KBM-7 (cell line): ENCODE measurements around the gene NAV3.
"Not testable (repeated sequence)": the region's sequence is repeated elsewhere in the genome, so short reads cannot be mapped to it uniquely, and the experiment has no call there.

Experiments
- DNase-seq: peaks from one replicate; pipeline ENCODE4 v3.0.0-alpha.2; 2015
- in situ Hi-C: fragments of 300-500 bp; cut with MboI; formaldehyde crosslinking; loops from 2 replicates; pipeline ENCODE4 v1.14.3; 2020; ENCODE audit warnings: low sequenced_read_pairs, low pct_unique_long_range_greater_than_20kb, mixed read lengths

The NAV3 gene

DNA sequence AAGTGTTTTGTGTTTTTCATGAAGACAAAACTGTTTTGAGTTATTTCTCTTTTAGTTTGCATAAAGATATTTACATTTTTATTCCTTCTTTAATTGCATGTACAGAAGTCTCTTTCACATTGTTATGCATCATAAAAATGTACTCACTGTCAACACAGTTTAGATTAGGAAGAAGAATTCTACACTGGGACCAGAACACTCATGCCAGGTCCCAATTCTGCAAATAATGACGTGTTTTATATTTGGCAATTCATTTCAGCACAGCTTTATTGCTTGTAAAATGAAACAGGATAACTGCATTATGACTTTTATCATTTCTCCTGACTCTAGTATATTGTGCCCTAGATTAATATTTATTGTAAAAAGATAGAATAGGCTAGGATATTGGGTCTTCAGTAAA lies 369.2 kb downstream of the NAV3 start:
- in situ Hi-C loops = no loop called here
- no peak for DNase-seq

DNA sequence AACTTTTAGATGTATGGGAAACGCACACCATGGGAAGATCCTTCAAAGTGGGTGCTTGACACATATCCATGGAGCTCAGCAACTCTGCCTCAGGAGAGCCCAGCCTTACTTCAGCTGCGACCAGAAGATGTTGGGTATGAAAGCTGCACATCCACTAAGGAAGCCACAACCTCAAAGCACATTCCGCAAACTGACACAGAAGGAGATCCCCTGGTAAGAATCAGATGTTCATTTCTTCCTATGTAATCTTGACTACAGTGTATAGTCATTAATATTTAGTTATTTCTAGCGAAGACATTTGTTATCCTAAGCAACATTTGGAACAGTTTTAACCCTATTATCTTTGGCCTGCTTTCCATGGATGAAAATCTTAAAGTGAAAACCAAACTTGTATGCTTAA lies 374.2 kb downstream of the NAV3 start:
- DNase-seq = no peak
- in situ Hi-C loops = no loop called here

DNA sequence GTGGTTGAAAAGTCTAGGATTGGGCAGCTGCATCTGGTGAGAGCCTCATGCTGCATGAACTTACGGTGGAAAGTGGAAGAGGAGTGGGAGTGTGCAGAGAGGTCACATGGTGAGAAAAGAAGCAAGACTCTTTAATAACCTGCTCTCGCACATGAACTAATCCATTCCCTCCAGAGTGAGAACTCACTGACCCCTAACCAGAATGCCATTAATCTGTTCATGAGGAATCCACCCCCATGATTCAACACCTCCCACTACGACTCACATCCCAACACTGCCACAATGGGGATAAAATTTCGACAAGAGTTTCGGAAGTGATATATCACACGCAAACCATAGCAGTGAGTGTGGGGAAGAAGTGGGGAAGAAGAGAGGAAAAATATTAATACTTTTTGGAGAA lies 377.4 kb downstream of the NAV3 start:
- in situ Hi-C loops = no loop called here
- no peak for DNase-seq

DNA sequence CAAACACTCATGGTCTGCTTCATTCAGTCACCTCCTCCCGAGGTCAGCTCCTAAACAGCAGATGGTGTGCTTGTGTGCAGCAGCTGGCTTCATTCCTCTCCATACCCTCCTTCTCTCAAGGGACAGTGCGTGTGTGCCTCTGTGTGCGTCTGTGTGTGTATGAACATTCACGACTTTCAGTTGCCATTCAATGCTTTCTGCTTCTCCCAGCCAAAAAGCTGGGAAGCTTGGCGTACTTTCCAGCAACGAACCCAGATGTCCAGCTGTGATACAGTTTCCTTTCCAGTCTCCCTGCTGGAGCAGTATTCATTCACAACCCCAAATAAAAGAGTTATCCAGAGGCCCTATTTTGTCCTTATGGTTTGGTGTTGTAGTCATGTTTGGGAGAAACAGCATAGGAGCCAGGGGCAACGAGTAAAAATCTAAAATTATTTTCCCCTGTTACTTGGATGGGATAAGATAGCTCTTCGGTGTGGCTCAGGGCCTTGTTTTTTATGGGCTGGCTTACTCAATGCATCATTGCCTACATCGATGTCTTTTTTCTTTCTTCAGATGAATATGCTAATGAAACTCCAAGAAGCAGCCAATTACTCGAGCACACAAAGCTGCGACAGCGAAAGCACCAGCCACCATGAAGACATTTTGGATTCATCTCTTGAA lies 379.3 kb downstream of the NAV3 start:
- DNase-seq = no peak
- in situ Hi-C loops = no loop called here

DNA sequence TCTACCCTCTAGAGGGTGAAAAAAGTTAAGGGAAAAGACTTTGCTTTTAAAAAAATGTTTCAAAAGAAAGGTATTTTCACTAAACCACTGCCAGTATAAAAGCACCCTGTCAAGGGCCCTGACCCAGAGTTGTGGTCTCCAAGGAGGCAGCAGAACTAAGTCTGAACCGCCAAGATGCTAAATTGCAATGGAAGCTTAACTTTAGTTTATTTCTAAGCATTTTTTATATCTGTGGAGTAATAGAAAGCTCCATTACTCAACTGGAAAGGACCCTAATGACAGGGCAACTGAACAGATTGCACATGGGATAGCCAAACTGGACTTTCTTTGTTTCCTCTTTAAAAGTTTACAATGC lies 379.8 kb downstream of the NAV3 start:
- no peak for DNase-seq
- in situ Hi-C loops = no loop called here

DNA sequence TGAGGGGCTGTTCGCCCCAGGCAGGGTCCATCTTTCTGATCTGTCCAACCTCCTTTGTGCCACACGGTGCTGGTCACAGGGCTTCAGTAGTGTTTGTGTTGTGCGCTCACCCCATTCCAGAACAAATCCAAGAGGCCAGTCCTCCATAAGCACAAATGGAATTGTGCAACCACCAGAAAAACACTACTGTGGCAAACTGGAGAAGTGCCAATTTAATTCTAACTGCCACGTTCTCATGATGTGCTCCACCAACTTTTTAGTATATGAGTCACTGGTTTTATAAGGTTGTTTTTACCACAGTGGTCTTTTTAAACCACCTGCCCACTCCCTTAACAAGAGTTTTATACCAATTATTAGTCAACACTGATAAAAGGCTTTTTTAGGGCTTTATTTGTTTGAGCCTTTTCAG lies 380.2 kb downstream of the NAV3 start:
- in situ Hi-C loops = no loop called here
- no peak for DNase-seq

DNA sequence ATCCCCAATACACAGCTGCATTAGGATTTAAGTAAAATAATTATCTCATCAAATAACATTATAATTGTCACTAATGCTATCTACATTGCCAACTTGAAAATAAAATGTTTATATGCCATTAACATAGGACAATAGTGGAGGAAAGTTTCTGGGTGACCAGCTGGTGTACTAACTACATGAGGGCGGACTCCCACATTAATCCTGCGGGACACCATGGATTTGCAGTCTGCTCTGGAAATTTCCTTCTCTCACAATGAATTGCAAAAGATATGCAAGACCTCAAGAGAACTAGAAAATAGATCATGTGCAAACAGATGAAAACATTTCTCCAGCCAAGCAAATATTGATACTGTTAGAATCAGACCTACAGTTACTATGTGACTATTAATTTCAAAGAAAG lies 390.1 kb downstream of the NAV3 start:
- DNase-seq = no peak

DNA sequence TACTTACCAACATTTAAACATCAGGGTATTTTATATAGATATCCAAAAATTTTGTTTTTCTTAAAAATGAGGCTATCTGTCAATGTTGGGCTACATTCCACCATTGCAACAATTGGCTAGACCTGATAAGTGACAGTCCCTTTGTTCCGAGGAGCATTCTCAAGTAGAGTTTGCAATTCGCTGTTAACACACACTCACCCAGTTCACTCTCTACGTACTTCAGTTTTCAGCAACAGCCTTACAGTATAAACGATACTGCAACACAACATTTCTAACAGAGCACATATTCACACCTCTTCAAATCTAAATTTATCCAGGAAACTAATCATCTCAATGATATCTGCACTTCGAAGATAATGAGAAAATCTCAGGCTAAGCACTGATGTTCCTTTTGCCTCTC lies 393.5 kb downstream of the NAV3 start:
- DNase-seq = no peak
- in situ Hi-C loops = no loop called here

More for the DNA sequence above, 390.1 kb downstream of the NAV3 start:
- in situ Hi-C loops = no loop called here

DNA sequence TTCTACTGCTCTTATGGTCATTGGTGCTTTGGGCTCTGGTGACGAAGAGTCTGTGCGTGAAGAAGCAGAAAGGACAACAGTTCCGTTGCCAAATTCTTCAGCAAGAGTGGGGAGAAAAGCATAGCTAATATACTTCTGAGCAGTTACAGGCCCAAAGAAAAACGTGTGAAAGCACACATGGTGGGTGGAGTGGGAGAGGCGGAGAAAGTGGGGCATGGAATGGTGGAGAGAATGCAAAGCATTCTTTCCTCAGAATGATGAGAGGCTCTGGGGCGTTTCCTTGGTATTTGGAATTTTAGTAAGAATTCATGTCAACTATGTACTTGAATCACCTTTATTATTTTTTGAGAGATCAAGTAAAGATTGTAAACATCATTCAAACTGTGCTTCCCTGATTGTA lies 396.1 kb downstream of the NAV3 start:
- in situ Hi-C loops = no loop called here
- no peak for DNase-seq

DNA sequence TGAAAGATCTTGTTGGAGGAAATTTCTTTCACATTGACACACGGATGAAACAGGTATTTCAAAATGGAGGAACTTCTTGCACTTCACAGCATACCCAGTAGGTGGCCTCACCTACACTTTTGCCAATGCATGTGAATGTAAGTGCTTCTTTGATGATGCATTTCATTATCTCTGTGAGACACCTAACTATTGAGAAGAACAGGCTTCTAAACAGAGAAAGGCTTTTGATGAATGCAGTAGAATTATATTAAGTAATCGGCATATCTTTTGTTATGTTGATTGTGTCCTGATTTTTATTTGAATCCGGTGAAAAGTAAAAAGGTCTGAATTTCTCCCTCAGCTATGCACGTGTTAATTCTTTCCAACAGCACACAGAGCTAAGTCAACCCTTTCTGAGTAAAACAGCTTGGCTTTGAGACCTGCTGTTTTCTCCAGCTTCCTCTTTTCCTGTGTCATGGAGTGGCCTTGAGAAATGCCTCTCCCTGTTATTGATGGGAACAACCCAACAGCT lies 399.0 kb downstream of the NAV3 start:
- DNase-seq = peak; percentile 41
- in situ Hi-C loops = no loop called here

DNA sequence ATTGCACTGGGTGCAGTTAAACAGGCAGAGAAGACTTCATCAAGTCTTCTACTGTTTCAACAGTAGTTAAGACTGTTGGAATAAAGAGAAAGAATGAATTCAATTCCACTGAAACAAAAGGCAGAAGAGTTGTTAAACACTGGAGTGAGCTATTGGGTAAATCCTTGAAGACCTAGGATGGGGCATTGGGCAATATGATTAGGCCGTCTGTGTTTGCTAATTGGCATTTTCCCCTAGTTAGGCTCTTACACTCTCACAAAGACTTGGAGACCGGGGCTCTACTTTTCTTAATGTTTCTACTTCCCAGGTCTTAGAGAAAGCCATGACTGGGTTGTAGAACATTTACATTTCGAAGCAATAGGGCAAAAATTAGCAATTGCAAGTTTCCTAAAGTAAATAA lies 402.1 kb downstream of the NAV3 start:
- DNase-seq = no peak
- in situ Hi-C loops = no loop called here

DNA sequence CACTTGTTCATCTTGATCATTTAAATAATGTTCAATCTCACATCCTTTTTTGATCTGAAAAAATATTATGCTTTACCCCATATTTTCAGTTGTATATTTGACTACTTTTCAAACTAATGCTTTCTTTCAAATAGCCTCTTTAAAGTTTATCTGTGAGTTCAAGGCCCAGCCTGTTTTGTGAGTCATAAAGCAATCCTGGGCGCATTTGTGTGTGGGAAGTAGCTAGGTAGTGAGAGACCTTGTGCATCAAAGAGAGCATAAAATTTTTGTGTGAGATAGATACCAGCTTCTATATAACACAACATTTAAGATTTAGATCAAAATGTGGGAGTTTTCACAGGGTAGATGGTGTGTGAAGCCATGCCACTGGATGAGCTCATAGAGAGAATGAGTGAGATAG lies 405.6 kb downstream of the NAV3 start:
- no peak for DNase-seq
- in situ Hi-C loops = no loop called here

DNA sequence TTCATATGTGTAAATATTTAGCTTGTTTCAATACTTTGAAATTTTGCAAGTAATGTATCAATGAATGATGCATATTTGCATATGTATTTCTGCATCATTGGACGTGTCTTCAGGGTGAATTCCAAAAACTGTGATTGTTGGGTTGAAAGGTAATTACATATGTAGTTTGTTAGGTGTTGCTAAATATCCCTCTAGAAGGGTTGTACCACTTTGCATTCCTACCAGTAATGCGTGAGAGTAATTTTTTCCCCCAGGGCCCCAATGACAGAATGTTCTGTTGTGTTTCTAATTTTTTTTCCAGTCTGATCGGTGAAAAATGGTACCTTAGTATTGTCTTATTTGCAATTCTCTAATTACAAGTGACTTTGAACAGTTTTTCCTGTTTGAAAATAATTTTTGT lies 408.9 kb downstream of the NAV3 start:
- in situ Hi-C loops = no loop called here
- no peak for DNase-seq

DNA sequence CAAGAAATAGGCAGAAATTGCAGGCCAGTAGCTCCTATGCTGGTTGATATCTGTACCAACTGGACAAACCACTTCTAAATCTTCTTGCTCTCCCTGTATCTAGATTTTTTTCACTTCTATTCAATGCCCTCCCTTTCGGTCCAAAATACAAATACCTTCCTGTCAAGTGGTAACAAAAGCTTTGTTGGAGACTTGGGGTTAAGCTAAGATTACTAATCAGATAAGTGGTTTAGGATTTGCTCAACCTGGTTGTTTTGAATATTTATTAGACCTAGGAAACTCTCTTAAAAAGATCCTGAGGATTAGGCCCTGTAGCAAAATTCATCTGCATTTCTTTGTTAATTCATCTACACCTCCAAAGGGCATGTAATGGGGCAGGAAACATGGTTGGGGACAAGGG lies 410.1 kb downstream of the NAV3 start:
- in situ Hi-C loops = no loop called here
- no peak for DNase-seq

DNA sequence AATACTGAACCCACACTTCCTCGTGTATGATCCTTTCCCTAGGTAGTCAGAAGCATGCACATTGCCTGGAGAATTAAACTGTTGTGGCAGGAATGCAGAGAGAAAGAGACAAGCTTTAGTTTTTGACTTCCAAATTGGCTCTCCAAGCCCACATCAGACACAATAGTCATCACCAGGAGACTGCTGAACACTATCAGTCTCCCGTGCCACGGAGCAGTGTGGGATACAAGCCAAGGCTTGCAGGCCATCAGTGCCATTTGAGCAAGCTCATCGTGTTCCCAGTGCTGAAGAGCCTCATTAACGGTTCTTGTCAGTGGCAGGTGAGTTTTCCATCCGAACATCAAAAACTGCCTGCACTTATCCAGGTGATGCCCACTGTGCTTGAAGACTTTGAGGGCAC lies 410.8 kb downstream of the NAV3 start:
- no peak for DNase-seq
- in situ Hi-C loops = no loop called here

DNA sequence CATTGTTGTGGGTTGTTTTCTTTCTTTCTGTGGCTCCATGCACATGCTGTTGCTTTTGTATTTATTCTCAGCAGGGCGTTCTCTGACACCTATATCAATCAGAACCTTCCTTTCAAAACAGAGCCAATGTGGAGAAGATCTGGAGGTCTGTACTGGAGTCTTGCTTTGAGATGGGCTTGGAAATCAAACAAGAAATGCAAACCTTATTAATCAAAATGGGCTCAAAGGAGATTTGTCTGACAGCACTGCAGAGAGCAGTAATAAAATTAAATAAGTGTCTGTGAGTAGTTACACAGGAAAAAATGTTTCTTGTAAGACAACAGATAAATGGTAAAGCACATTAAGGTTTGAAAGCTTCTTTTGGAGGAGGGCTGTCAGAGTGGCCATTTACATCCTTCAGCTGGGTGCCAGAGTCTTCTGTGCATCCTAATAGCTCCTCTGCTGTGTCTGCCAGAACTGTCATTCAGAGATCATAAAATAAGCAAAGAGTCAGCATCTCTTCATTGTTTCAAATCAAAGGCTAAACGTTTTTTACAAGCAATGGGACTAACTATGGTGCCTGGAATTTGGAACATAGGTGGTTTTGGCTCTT lies 414.3 kb downstream of the NAV3 start:
- DNase-seq = no peak
- in situ Hi-C loops = no loop called here

DNA sequence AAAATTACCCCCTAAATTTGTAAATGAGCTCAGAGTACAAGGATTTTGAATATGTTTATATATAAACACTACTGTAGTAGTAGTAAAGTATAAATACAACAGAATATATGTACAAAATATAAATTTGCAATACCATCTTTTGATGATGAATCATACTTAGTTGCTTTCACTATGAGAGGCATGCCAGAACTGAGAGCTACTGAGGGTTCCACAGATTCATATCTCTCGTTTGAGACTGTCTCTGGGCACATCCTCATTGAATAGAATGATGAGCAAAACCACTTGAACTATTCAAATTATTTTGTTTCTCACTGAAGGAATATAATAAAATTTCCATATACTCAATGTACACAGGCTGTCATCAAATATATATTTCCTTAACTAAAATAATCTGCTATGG lies 417.6 kb downstream of the NAV3 start:
- in situ Hi-C loops = no loop called here
- no peak for DNase-seq

DNA sequence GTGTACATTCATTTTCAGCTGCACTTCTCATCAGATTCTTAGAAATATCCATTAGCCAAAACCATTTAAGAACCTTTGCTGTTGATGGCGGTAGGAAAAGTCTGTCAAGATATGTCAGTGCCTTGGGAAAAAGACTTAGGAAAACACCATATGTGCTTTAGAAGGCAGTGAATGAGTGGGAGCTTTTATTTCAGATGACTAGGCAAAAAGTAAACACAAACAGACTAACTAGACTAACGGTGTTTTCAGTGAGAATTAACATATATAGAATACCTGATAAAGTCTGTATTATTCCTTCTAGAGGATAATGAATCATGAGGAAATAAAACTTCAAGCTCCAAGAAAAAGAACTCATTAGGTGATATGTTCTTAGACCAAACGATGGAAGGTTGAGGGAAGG lies 418.9 kb downstream of the NAV3 start:
- no peak for DNase-seq
- in situ Hi-C loops = no loop called here

DNA sequence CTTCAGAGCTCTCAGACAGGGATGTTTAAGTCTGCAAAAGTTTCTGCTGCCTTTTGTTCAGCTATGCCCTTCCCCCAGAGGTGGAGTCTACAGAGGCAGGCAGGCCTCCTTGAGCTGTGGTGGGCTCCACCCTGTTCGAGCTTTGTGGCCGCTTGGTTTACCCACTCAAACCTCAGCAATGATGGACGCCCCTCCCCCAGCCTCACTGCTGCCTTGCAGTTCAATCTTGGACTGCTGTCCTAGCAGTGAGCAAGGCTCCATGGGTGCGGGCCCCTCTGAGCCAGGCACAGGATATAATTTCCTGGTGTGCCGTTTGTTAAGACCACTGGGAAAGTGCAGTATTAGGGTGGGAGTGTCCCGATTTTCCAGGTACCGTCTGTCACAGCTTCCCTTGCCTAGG lies 427.0 kb downstream of the NAV3 start:
- DNase-seq, in situ Hi-C loops: not testable (repeated sequence)

DNA sequence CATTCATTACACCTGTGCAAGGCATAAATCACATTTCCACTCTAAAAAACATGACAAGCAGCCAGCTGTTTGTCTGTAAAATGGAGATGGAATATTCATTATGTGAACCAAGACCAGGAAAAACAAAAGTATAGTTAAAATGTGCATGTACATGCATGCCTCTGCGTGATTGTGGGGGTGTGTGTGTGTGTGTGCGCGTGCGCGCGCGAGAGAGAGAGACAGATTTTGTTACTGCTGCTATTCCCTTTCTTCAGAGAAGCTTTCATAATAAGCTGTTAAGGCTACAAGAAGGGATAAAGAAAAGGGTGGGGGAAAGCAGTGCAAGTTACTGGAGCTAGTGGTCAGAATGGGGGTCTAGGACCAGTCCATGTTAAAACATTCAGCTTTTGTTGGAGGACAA lies 430.3 kb downstream of the NAV3 start:
- no peak for DNase-seq
- in situ Hi-C loops = no loop called here

DNA sequence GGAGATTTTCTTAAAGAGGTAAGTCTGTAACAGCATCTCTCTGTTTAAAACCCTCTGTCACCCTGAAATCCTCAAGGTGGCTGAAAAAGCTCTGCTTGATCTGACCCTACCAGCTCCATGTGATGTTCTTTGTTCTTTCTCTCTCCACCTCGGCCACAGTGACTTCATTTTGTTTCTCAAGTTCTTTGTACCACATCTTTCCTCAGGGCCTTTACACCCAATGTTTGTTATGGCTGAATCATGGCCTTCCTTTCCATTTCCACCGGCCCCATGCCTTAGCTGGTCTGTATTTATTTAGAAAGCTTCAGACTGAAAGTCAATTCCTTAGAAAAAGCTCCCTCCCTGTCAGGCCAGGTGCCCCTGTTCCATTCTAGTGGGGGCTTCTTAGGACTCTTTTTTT lies 431.2 kb downstream of the NAV3 start:
- in situ Hi-C loops = no loop called here
- no peak for DNase-seq
